Activated T-cell treated with anti-CD3 and anti-CD28 coated beads for 1 hour (primary cell): ENCODE results near the gene CSF1.
"Not testable (repeated sequence)": the region's sequence is repeated elsewhere in the genome, so short reads cannot be mapped to it uniquely, and the experiment has no call there.

Experiments
- DNase-seq: peaks from one replicate; pipeline ENCODE4 v3.0.0-alpha.2; 2020; ENCODE audit warnings: low read depth

The CSF1 gene

DNA sequence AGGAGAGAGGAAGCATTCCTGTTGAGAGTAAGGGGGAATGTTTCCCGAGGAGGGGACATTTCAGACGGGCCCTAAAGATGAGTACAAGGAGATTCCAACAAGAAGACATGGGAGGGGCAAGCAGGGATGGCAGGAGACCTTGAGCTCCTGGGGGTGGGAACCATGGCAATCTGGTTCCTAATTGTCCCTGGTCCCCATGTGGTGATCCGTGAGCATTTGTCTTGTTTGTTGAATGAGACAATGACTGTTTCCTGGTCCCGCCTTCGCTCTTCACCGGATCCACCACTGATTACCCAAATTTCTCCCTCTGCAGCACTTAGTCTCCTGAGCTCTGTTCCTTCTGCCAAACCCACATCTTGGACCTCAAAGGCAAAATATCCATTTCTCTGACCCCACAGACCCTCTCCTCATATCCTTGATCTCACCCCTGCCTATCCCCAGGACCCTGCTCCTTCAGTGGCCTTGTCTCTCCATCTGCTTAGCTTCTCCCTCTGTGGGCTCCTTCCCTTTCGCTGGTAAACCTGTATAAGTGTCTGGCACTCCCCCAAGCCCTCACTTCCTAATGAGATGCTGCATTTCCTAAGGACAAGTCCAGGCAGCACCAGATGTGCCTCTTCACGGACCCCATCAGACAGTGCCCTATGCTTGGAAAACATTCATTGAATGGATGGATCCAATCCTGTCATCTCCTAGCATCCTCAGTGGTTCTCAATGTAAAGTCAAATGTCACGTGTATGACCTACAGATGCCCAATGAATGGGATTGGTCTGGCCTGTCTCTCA lies 8.3 kb upstream of the CSF1 start:
- no peak for DNase-seq

DNA sequence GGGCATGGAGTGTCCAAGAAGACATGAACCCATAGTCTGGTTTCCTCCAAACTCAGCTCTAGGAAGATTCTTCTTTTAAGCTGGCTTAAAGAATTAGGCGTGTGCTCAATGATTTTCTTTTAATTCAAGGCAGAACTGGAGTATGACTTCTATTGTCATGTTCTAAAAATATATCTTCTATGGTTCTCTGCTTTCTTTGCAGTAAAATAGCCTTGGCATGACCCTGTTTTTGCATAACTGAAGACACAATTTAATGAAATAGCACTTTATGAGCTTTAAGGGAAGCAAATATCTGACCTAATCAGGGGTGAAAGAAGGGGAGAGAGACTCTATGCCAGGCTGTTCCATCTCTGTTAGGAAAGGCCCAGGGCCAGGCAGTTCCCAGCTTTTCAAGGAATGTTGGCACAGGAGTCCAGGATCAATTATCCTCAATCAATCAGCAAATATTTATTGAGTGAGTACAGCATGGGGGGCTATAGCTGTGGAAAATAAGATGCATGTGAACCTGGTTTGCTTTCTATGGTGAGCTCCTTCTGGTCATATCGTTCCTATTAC lies 7.2 kb upstream of the CSF1 start:
- DNase-seq: no peak

DNA sequence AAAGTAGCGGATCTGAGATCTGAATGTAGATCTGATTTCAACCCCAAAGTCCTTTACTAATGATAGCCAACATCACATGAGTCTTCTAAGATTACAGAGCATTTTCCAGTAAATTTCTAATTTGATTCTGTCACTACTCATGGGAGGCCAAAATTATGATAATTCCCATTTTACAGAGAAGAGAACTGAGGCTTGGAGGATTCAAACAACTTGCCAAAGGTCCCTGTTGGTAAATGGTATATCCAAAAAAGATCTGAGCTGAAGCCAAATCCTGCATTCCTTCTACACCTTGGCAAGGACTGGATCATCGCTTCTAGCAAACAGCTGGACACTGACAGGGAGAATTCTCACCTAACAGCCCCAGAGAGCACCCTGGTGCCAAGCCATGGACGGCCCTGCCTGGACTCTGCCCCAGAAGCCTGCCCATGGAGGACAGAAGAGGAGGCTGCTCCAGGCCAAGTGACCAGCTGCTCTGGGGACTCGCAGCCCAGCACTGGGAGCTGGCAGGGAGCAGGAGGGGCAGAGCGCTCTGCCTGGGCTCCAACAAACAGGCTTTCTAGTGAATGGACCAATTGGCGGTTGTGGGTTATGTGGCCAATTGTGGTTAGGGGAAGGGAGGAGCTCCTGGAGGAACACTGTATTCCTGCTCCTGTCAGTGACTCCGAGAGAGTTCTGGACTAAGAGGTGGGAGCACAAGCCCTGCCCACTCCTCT lies 6.4 kb upstream of the CSF1 start:
- DNase-seq: no peak

DNA sequence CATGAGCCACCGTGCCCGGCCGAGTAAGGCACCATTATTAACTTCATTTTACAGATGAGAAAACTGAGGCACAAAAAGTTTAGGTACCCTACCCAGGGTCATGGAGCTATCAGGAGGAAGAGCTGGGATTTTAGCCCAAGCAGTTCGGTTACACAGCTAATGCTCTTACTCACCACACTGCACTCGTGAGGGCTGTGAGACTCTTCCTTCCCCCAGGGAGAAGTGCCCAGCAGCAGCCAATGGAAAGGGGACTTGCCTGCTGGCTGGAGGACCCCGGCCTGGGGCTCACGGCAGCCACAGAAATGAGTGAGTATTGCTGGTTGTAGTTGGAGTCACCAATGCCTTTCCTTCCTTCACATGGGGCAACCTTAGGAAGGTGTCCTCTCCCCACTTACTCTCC lies 5.2 kb upstream of the CSF1 start:
- DNase-seq: no peak

DNA sequence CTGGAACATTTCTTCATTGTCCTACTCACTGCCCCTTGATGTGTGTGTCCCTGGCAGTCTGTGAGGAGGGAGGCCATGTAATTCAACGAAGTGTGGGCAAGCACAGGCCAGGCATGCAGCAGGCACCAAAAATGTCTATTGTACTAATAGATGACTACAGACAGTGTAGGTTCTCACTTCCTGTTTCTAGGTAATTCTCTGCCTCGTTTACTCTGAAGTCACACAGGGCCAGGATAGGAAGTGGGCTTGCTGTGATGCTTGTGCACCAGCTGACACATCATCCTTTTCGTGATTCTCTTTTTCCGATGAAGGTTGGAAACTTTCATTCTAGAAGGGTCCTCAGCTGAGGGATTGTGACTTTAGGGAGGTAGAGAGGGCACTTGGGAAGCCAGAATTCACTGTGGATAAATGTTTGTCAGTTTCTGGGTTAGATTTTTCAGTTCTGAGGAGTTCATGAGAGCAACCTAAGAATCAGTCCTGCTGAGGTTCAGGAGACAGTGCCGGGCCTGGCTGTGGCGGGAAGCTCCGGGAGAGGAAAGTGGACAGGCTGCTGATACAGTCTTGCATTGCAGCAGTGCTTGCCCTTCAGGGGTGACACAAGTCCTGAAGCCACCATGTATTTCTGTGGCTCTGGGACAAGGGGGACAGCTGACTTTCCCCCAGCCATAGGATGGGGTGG lies 4.3 kb upstream of the CSF1 start:
- peak; percentile 25 for DNase-seq

DNA sequence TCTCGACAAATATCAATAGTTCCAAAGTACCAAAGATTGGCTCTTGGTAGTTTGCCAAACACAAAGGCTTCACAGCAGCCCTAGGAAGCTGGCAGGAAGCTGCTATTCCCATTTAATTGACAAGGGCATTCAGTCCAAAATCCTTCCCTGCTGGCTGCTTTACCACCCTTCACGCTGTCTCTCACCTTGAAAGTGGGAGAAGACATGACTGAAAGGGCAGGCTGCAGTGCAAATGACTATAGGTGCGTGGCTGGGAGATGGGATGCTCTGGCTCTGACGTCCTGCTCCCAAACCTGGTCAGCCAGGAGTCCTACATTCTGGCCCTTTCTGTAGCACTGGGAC lies 3.8 kb upstream of the CSF1 start:
- DNase-seq: no peak

DNA sequence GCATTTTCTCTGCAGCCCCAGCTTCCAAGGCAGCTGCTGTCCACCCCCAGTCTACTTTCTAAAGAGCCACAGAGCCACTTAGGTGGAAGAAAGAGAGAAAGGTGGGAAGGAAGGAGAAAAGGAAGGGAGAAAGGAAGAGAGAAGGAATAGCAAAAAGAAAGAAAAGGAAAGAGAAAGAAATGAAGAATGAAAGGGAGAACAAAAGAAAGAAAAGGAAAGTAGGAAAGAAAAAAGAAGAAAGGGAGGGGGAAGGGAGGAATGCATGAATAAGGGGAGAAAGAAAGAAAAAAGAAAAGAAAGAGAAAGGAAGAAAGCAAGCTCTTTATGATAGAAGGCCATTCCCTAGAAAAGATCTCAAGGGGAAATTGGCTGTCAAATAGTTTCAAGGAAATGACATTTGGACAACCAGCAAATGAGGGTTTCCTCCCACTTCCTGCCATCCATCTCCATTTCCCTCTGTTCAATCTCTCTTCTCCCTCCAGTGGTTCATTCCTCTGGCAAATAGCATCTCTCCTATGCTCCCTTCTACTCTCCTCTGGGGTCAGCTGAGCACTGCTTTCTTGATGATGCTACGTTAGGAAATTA lies 3.4 kb upstream of the CSF1 start:
- no peak for DNase-seq

DNA sequence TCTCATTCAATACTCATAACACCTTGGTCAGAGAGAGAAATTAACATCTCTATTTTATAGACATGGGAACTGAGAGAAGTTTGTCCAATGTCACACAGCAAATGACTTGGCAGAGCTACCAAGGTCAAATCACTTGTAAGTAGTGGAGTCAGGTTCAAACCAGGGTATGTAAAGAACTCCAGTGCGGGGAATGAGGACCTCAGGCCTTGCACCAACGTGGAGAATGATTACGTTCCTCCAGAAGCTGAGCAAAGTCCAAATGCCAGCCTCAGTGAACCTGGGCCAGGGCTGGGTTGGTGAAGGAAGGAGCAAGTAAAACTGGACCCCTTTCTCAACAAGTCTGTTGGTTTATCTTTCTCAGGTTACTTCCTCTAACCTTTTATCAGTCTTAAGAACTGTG lies 1.8 kb upstream of the CSF1 start:
- no peak for DNase-seq

DNA sequence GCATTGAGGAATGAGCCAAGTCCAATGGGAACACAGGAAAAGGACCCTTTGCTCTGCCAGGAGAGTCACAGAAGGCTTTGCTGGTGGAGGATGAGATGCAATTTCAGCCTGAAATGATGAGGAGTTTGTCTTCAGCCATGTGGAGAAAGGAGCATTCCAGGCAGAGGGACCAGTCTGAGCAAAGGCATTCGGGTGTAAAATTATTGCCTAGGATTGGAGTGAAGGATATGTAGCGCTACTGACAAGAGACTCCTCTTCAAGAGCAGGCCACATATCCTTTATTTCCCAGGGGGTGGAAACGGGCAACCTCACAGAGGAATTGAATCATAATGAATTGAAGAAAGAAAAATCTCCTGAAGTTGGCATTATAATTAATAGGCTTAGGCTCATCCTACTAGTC lies 1.1 kb upstream of the CSF1 start:
- DNase-seq: no peak

DNA sequence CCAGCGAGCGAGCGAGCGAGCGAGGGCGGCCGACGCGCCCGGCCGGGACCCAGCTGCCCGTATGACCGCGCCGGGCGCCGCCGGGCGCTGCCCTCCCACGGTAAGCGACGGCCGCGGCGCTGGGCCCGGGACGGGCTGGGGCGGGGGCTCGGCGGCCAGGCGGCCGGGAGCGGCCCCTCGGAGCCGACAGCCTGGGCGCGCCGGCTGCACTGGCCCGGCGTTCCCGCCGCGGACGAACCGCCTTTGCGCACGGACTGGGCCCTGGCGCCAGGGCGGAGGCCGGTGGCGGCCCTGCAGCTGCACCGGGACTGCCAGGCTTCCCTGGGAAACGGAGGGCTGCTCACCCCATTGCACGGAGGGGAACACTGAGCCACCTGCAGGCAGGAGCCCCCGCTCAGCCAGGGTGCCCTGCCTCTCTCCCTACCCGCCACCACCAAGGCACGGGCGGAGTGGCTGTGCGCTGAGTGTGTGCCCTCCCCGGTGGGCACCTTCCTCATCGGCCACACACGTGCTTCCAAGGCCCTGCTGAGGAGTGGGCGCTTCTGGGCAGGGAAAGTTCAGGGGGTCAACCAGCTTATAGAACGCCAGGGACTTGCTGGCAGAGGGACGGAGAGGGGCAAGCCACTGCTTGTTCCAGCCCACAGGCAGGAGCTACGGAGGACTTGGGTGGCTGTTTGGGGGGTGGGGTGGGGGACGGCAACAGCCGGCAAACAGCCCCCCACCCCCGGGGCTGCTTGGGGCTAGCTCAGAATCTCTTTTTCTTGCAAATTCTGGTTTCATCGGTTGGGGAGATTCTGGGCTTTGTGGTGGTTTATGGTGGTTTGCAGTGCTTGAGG lies 532 bp downstream of the CSF1 start:
- DNase-seq: no peak

DNA sequence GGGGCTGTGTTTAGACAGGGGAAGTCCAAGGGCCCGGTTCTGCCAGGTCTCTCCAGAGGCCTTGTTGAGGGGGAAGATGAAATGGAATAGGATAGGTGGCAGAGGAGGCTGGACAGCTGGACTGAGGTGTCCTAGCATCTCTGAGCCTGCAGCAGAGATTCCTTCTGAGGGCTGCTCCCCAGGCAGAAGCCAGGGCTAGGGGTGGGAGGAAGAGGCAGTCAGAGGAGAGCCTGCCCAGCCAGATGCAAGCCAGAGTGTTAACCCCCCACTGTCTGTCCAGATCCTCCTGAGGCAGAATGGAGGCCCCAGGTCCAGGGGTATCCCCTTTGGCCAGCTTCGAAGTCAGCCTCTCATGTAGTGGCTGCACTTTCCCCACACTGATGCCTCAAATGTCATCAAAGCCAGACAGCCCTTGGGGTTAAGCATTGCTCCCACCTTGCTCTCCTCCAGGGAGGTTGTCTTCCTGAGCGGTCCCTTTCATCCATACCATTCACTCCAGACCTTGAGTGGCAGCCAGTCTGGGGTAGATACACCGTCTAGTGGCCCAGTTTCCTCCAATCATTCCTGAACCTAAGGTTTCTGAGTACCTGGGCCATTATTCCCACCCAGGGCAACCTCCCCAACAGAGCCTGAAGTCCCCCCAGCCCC lies 1.7 kb downstream of the CSF1 start:
- DNase-seq: no peak

DNA sequence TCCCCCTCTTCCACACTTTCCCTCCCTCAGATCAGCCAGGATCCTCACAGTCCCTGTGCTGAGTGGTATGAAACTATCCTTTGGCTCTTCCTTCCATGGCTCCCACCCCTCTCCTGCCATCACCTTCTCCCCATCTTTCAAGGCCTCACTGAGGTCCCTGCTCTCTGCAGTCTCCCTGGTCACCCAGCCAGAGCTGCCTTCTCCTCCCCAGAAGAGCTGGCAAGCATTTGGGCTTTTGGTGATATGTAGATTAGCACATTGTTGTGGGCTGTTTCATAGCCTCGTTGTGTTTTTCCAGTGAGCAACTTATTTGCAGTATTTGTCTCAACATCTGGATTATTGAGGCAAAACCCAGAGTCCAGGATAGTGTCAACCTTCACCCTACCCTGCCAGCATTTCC lies 2.2 kb downstream of the CSF1 start:
- no peak for DNase-seq

DNA sequence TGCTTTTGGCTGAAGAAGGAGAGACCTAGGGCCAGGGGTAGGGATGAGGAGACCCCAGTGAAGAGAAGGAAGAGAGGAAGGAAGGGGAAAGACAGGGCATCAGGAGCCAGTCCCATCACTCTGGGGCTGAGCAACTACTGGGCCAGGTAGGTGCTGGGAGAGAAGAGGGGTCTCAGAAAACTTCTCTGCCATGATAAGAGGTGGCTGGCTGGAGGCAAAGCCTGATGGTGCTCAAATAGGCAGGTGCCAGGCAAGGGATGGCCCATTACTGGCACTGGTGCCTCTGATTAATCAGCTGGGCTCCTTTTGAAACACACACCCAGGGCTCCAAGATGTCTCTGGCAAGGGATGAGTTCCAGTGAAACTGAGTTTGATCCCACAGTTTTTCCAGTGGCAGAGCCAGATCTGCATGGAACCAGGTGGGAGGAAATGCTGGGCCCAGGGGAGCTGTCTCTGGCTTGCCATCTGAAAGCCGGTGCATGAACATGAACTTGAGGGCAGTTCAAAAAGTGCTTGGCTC lies 2.8 kb downstream of the CSF1 start:
- no peak for DNase-seq

DNA sequence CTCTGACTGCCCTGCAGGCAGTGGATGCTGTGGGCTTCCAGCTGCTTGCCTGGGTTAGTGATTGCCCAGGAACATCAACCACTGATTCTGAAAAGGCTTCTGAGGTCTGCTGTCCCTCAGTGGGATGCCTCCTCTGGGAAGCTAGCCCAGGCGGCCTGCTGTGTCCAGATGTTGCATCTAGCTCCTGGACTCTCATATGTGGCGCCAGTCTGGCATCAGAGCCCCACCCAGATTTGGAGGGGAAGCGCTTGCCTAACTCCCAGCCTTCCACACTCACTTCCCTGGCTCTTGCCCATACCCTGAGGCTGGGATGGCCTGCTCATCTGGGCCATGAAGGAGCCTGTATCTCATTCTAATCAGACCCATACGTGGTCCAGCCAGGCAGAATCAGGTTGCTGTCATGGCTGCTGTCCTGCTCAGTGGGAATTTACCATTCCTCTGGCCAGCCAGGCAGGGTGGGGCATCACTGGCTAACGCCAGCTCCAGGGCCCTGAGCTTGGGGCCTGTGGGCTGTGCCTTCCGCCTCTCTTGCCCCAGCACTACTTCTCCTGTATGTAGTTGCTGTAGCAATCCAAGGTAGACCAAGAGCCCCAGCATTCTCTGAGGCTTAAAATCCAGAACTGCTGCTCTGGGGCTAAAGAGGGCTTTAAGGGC lies 4.1 kb downstream of the CSF1 start:
- no peak for DNase-seq

DNA sequence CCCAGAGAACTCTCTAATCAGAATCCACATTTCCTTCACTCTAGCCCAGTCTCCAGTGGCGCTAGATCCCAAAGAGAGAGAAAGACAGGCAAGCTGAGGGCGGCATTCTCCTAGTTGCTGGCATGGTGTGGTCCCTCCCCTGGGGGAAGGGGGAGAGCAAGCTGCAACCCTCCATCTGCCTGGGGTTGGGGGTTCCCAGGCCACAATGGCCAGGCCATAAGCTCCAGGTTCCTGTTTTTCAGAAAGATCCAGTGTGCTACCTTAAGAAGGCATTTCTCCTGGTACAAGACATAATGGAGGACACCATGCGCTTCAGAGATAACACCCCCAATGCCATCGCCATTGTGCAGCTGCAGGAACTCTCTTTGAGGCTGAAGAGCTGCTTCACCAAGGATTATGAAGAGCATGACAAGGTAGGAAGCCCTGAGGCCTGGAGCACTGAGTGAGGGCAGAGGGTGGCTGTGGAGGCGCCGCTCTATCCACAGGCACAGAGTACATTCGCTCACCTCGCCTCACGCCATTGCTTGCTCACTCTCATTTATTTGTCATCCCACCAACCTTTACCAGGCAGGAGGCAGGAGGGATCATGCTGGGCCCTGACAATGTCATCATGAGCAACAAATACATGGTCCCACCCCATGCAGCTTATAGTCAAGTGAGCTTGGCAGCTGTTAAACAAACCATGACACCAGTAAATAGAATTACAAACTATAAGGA lies 6.6 kb downstream of the CSF1 start:
- DNase-seq: no peak

DNA sequence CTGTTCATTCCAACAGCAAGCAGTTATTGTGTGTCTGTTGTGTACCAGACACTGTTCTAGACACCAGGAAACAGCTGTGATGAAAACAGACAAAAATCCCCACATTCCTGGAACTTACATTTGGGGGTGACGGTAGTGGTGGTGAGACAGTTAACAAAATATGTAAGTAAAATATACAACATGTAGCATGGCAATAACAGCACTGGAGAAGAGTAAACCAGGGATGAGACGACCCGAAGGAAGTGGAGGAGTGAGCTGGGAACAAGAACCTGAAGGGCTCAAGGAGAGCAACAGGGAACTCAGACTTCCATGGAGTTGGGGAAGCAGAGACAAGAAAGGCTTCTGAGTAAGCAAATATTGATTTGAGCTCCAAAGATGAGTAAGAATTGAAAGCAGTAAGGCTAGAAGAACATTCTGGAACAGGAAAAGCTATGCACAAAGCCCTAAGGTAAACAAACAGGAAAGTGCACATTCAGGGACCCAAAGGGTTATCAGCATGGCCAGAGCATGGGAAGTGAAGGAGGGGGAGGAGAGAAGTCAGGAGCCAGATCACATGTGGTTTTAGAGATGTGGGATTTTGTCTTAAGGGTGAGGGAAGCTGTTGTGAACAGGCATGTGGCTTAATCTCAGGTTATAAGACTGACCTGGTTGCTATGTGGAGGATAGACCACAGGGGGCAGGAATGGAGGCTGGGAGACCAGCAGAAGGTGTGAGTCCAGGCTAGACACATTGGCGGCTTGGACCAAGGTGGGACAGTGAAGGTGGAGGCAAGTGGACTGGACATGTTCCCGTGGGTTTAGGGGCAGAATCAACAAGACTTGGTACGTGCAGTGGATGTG lies 7.3 kb downstream of the CSF1 start:
- DNase-seq: no peak

DNA sequence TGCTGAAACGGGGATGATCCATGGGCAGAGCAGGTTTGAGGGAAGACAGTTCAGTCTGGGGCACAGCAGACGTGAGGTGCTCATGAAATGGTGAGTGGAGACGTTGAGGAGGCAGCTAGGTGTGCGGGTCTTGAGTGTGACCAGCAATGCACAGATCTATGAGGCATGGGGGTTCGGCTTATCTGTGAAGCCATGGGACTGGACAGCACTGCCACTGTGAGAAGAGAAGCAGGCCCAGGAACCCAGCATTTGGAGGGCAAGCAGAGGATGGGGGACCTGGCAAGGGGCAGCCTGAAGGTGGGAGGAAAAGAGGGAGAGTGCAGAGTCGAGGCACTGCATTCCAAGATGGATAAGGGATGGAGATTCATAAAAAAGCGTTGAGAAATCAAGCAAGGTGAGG lies 8.0 kb downstream of the CSF1 start:
- no peak for DNase-seq

DNA sequence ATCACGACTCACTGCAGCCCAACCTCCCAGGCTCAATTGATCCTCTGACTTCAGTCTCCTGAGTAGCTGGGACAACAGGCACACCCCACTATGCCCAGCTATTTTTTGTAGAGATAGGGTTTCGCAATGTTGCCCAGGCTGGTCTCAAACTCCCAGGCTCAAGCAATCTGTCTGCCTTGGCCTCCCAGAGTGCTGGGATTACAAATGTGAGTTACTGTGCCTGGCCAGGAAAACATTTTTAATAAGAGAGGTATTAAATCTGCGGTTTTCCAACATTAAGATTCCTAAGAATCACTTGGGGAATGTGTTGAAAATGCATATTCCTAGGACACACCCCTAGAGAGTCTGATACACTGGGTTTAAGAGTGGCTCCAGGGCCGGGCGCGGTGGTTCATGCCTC lies 8.7 kb downstream of the CSF1 start:
- no peak for DNase-seq

DNA sequence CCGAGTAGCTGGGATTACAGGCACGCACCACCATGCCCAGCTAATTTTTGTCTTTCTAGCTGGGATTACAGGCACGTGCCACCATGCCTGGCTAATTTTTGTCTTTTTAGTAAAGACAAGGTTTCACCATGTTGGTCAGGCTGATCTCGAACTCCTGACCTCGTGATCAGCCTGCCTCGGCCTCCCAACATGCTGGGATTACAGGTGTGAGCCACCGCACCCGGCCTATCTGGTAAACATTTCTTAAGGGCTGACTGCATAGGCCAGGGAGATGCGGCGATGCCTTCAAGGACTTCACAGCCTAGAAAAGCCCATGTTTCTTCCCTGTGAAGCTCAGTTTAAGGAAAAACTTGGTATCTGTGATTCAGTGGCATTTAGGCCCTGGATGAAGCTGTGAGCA lies 9.7 kb downstream of the CSF1 start:
- not testable (repeated sequence) for DNase-seq
